22Rv1 (cell line): ENCODE data around the gene OLIG2.

Experiments
- ZFX ChIP-seq: fragments of 450-650 bp; IDR thresholded peaks from 2 replicates; pipeline ENCODE4 v1.6.1; 2017; ENCODE audit warnings: antibody characterized with exemption, borderline replicate concordance
- TF ChIP-seq, protein P1 (sequence below): fragments of 450-650 bp; IDR thresholded peaks from 2 replicates; pipeline ENCODE4 v1.5.1; 2017; ENCODE audit warnings: mild to moderate bottlenecking

DNA sequence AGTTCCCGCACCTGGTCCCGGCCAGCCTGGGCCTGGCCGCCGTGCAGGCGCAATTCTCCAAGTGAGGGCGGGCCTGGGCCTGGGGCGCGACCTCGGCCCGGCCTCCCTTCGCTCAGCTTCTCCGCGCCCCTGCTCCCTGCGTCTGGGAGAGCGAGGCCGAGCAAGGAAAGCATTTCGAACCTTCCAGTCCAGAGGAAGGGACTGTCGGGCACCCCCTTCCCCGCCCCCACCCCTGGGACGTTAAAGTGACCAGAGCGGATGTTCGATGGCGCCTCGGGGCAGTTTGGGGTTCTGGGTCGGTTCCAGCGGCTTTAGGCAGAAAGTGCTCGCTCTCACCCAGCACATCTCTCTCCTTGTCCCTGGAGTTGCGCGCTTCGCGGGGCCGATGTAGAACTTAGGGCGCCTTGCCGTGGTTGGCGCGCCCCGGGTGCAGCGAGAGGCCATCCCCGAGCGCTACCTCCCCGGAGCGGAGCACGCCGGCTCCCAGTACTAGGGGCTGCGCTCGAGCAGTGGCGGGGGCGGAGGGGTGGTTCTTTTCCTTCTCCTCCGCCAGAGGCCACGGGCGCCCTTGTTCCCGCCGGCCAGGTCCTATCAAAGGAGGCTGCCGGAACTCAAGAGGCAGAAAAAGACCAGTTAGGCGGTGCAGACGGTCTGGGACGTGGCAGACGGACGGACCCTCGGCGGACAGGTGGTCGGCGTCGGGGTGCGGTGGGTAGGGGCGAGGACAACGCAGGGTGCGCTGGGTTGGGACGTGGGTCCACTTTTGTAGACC, 45.4 kb downstream of the OLIG2 start:
- TF ChIP-seq, protein P1, sequence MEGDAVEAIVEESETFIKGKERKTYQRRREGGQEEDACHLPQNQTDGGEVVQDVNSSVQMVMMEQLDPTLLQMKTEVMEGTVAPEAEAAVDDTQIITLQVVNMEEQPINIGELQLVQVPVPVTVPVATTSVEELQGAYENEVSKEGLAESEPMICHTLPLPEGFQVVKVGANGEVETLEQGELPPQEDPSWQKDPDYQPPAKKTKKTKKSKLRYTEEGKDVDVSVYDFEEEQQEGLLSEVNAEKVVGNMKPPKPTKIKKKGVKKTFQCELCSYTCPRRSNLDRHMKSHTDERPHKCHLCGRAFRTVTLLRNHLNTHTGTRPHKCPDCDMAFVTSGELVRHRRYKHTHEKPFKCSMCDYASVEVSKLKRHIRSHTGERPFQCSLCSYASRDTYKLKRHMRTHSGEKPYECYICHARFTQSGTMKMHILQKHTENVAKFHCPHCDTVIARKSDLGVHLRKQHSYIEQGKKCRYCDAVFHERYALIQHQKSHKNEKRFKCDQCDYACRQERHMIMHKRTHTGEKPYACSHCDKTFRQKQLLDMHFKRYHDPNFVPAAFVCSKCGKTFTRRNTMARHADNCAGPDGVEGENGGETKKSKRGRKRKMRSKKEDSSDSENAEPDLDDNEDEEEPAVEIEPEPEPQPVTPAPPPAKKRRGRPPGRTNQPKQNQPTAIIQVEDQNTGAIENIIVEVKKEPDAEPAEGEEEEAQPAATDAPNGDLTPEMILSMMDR = no peak
- no peak for TF ChIP-seq ZFX
